GM12891 (cell line): ENCODE data around the gene NCS1.

Experiments used
- PAX5 ChIP-seq: IDR thresholded peaks from 2 replicates; pipeline ENCODE4 v1.6.1; 2011; ENCODE audit warnings: low read length, moderate library complexity, mild to moderate bottlenecking; ENCODE audit not compliant: insufficient read depth, severe bottlenecking
- POLR2A ChIP-seq: IDR thresholded peaks from 2 replicates; pipeline ENCODE4 v1.6.1; 2011; ENCODE audit warnings: low read depth, low read length, control low read depth
- TAF1 ChIP-seq: IDR thresholded peaks from 2 replicates; pipeline ENCODE4 v1.6.1; 2011; ENCODE audit warnings: low read depth, low read length, control low read depth

- TF ChIP-seq POLR2A (no peak), PAX5 (no peak), TAF1 (no peak)
Measured at GRCh38 chr9:130201974-130202373, 29.8 kb downstream of the NCS1 start.
